K562 (cell line): ENCODE results near the gene WDR18. TPM values are rescaled to one million over a fixed set of nuclear protein-coding genes. Genes with fewer than 3 reads are reported as not detected.

Experiments
- ATAC-seq: fragments of 200-7000 bp; cut with Tn5 transposase; 3 replicates; pipeline ENCODE4 v1.9.1; 2020; ENCODE audit warnings: moderate library complexity
- BruUV-seq: library from RNA; stranded (reverse); fragments of 400-500 nt; replicated peaks from 2 replicates; lab custom pipeline; 2021; lab: Mats Ljungman, UMichigan
- CTCF ChIA-PET: fragments of 300-600 bp; formaldehyde crosslinking; extraction: SDS; loops from one replicate; lab custom pipeline; 2021; ENCODE audit warnings: low intra/inter-chr PET ratio; lab: Yijun Ruan, JAX
- POLR2A ChIA-PET: fragments of 300-600, 350-650 bp; sonication (Branson Sonifier 250); formaldehyde crosslinking; extraction: SDS; loops from one replicate; lab custom pipeline; 2021; ENCODE audit warnings: antibody characterized with exemption, inconsistent platforms; lab: Yijun Ruan, JAX
- DNase-seq, 4 experiments: peaks; one replicate each; pipeline versions ENCODE4 v3.0.0 to v3.0.0-alpha.2; 2011 to 2018; ENCODE audit warnings: low spot score in 3 of 4, mixed read lengths in 3 of 4; ENCODE audit errors: extremely low read depth in 1 of 4
- FAIRE-seq: peaks from 2 replicates; lab custom pipeline; 2011; peaks lifted over from hg19 to GRCh38; lab: Jason Lieb, UNC
- H2AFZ ChIP-seq: 2 replicates; pipeline ENCODE4 v1.6.0; 2011; ENCODE audit warnings: low read depth, low read length, control low read depth, inconsistent platforms
- H3K27ac ChIP-seq: fragments of 200-600 bp; 3 replicates; pipeline ENCODE4 v1.8.0; 2011; ENCODE audit warnings: low read depth, mild to moderate bottlenecking, control low read depth, inconsistent platforms, low read length, moderate library complexity, mixed read lengths; ENCODE audit errors: extremely low read depth
- H3K27me3 ChIP-seq, 2 experiments: fragments of 300-600 bp in 1 of 2; 2 replicates in 1 of 2; 3 replicates in 1 of 2; pipeline versions ENCODE4 v1.6.0 to v1.8.0; 2011; ENCODE audit warnings: inconsistent platforms in 2 of 2, low read length in 2 of 2, mild to moderate bottlenecking in 1 of 2, mixed read lengths in 1 of 2, moderate library complexity in 1 of 2; ENCODE audit not compliant: control insufficient read depth in 2 of 2, insufficient read depth in 2 of 2
- H3K36me3 ChIP-seq: fragments of 300-600 bp; 3 replicates; pipeline ENCODE4 v1.8.0; 2011; ENCODE audit warnings: mild to moderate bottlenecking, low read length, inconsistent platforms; ENCODE audit not compliant: control insufficient read depth, insufficient read depth
- H3K4me1 ChIP-seq, 2 experiments: fragments of 200-600 bp in 1 of 2; replicated peaks in 1 of 2; 2 replicates in 1 of 2; 3 replicates in 1 of 2; pipeline versions ENCODE4 v1.5.1 to v1.8.0; 2011; ENCODE audit warnings: inconsistent platforms in 2 of 2, low read length in 2 of 2, mild to moderate bottlenecking in 1 of 2, mixed read lengths in 1 of 2, moderate library complexity in 1 of 2; ENCODE audit not compliant: control insufficient read depth in 2 of 2, insufficient read depth in 2 of 2
- H3K4me2 ChIP-seq: 2 replicates; pipeline ENCODE4 v1.6.1; 2011; ENCODE audit warnings: low read length, control low read depth, inconsistent platforms, mixed read lengths; ENCODE audit not compliant: insufficient read depth
- H3K4me3 ChIP-seq: fragments of 200-600 bp; sonication (generic), shearing (Covaris generic); 2 replicates; pipeline ENCODE4 v1.5.1; 2016; ENCODE audit warnings: control low read depth, inconsistent platforms
- H3K79me2 ChIP-seq: fragments of 200-600 bp; 3 replicates; pipeline ENCODE4 v1.8.0; 2011; ENCODE audit warnings: low read length, inconsistent platforms; ENCODE audit not compliant: control insufficient read depth, insufficient read depth
- H3K9ac ChIP-seq, 2 experiments: 2 replicates each; pipeline versions ENCODE4 v1.6.0 to v1.6.1; 2011; ENCODE audit warnings: low read depth in 2 of 2, low read length in 2 of 2, control low read depth in 1 of 2, inconsistent platforms in 1 of 2, mild to moderate bottlenecking in 1 of 2, mixed read lengths in 1 of 2; ENCODE audit not compliant: insufficient read depth in 1 of 2
- H3K9me1 ChIP-seq: one replicate; pipeline ENCODE4 v1.6.0; 2011; ENCODE audit warnings: inconsistent platforms, mild to moderate bottlenecking, low read length, moderate library complexity; ENCODE audit not compliant: control insufficient read depth, insufficient read depth
- H3K9me3 ChIP-seq: replicated peaks from 2 replicates; pipeline ENCODE4 v1.5.1; 2011; ENCODE audit warnings: low read depth, low read length, inconsistent platforms; ENCODE audit not compliant: control insufficient read depth, insufficient read depth
- H4K20me1 ChIP-seq: replicated peaks from 2 replicates; pipeline ENCODE4 v1.6.1; 2011; ENCODE audit warnings: low read length, inconsistent platforms, mixed read lengths; ENCODE audit not compliant: control insufficient read depth, insufficient read depth
- C11orf30 ChIP-seq: fragments of 450-650 bp; IDR thresholded peaks from 2 replicates; pipeline ENCODE4 v1.6.1; 2016; ENCODE audit warnings: low read depth, mild to moderate bottlenecking
- CCNT2 ChIP-seq: IDR thresholded peaks from 2 replicates; pipeline ENCODE4 v1.6.1; 2011; ENCODE audit warnings: borderline replicate concordance, low read depth, mild to moderate bottlenecking, moderate library complexity, mixed read lengths, low read length; ENCODE audit not compliant: insufficient read length; ENCODE audit errors: extremely low read depth
- FOXA3 ChIP-seq, 2 experiments: fragments of 450-650 bp in 1 of 2; sonication (generic) in 1 of 2; formaldehyde crosslinking; IDR thresholded peaks in 1 of 2; conservative IDR thresholded peaks in 1 of 2; 2 replicates each; pipeline versions ENCODE4 v1.4.0 to v1.8.0; 2020 to 2022; ENCODE audit warnings: mild to moderate bottlenecking in 2 of 2, missing genetic modification reagents in 1 of 2
- FUS ChIP-seq: fragments of 200-400 bp; formaldehyde crosslinking; optimal IDR thresholded peaks from 2 replicates; pipeline ENCODE3; 2017; ENCODE audit warnings: low read depth, low read length
- PML ChIP-seq: IDR thresholded peaks from 2 replicates; pipeline ENCODE4 v1.6.1; 2012; ENCODE audit warnings: low read length, inconsistent platforms
- SMAD4 ChIP-seq: fragments of 250-450 bp; sonication (Bioruptor Pico); conservative IDR thresholded peaks from 2 replicates; pipeline ENCODE4 v1.8.0; 2021; ENCODE audit warnings: inconsistent platforms, mild to moderate bottlenecking, moderate library complexity
- ZC3H11A ChIP-seq: IDR thresholded peaks from 2 replicates; pipeline ENCODE4 v1.6.1; 2012; ENCODE audit warnings: low read depth, low read length, improper control_type of control experiment
- ZEB2 ChIP-seq: fragments of 450-650 bp; IDR thresholded peaks from 2 replicates; pipeline ENCODE4 v1.6.1; 2016
- ZNF263 ChIP-seq: sonication (generic); formaldehyde crosslinking; IDR thresholded peaks from 2 replicates; pipeline ENCODE4 v1.8.0; 2022; ENCODE audit warnings: mild to moderate bottlenecking, missing genetic modification reagents, borderline replicate concordance
- ZNF444 ChIP-seq: fragments of 250-450 bp; sonication (Bioruptor Pico); IDR thresholded peaks from 2 replicates; pipeline ENCODE4 v1.4.0; 2020; ENCODE audit warnings: mild to moderate bottlenecking, moderate library complexity
- ZNF583 ChIP-seq: fragments of 250-450 bp; sonication (Bioruptor Pico); IDR thresholded peaks from 2 replicates; pipeline ENCODE4 v1.4.0; 2020
- ZNF707 ChIP-seq: fragments of 250-450 bp; sonication (Bioruptor Pico); conservative IDR thresholded peaks from 2 replicates; pipeline ENCODE4 v1.8.0; 2022; ENCODE audit warnings: inconsistent platforms, mild to moderate bottlenecking, moderate library complexity
- ZNF76 ChIP-seq: fragments of 250-450 bp; sonication (Bioruptor Pico); IDR thresholded peaks from 2 replicates; pipeline ENCODE4 v1.4.0; 2020; ENCODE audit warnings: mild to moderate bottlenecking, moderate library complexity, borderline replicate concordance
- WGBS: fragments of 100-300 bp; shearing (Covaris generic); methylation state at CpG from one replicate; pipeline ENCODE4 v1.1.6; 2016; ENCODE audit warnings: low coverage, mixed read lengths; ENCODE audit not compliant: insufficient coverage; ENCODE audit errors: missing lambda C conversion rate; 5-methylcytosine and 5-hydroxymethylcytosine counted together
- in situ Hi-C: fragments of 300-500 bp; cut with MboI; formaldehyde crosslinking; loops from 4 replicates; pipeline ENCODE4 v1.15.0; 2018; ENCODE audit warnings: inconsistent platforms, mixed read lengths
- intact Hi-C: fragments of 100-400 bp; cut with micrococcal nuclease; formaldehyde crosslinking; loops from 2 replicates; pipeline ENCODE4 v1.14.2; 2022
- polyA plus RNA-seq, 8 experiments: library from polyadenylated mRNA; depleted of rRNA in 4 of 8; stranded (reverse) in 5 of 8; unstranded in 3 of 8; fragments of >200 nt; fragmentation: Nextera tagmentation in 2 of 8; fragmentation: Illumina TruSeq in 1 of 8; extraction: Ambion mirVana in 2 of 8; extraction: Trizol in 1 of 8; gene quantifications; 2 replicates each; pipeline versions ENCODE4 v1.2.1 to v1.2.3, GENCODE V29; 2011 to 2014; ENCODE audit warnings: inconsistent platforms in 1 of 8, missing spikeins in 1 of 8
- total RNA-seq, 7 experiments: library from RNA; depleted of rRNA in 6 of 7; stranded (reverse); fragments of >200 nt in 6 of 7; fragmentation: Illumina TruSeq in 2 of 7; extraction: Trizol in 2 of 7; gene quantifications; 2 replicates each; pipeline versions ENCODE4 v1.2.1 to v1.2.3, GENCODE V29; 2011 to 2021; ENCODE audit warnings: low replicate concordance in 1 of 7
- TF ChIP-seq, protein P1 (sequence below): sonication (generic); formaldehyde crosslinking; IDR thresholded peaks from 2 replicates; pipeline ENCODE4 v1.8.0; 2022; ENCODE audit warnings: mild to moderate bottlenecking, missing genetic modification reagents
- TF ChIP-seq, protein P2 (sequence below): fragments of 250-450 bp; sonication (Bioruptor Pico); IDR thresholded peaks from 2 replicates; pipeline ENCODE4 v1.8.0; 2022; ENCODE audit warnings: inconsistent platforms, mild to moderate bottlenecking, moderate library complexity, borderline replicate concordance
- TF ChIP-seq, protein P3 (sequence below): fragments of 450-650 bp; IDR thresholded peaks from 2 replicates; pipeline ENCODE4 v1.6.1; 2016; ENCODE audit warnings: antibody characterized with exemption
- TF ChIP-seq, protein P4 (sequence below), 2 experiments: fragments of 450-650 bp in 1 of 2; sonication (generic) in 1 of 2; formaldehyde crosslinking; conservative IDR thresholded peaks; 2 replicates each; pipeline versions ENCODE4 v1.4.0 to v1.8.1; 2020 to 2022; ENCODE audit warnings: mild to moderate bottlenecking in 1 of 2, missing genetic modification reagents in 1 of 2

WDR18 gene
- total and polyA plus RNA-seq, 9 of the 15 experiments (the other 6 are each of a cell fraction or from before 2014, with no cell fraction given) = 0.65 to 181 (median 30.1) TPM

DNA sequence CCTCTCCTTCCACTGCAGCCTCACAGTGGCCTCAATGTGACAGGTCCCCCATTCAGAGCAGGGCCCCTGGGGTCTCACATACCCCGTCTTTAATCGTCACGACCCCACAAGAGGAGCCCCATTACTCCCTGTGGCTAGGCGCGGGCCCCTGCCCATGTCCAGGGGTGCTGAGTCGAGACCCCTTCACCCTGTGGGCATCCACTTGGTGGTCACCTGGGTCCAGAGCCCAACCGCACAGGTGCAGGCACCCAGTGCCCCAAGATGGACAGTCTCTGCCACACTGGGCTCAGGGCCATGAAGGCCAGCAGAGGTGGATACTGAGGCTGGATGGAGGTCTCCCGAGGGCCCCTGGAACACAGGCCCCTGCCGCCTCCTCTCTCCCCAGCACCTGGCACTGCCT, 33.8 kb downstream of the WDR18 start (continued):
- TF ChIP-seq ZC3H11A (no peak), ZNF583 (CRISPR knock-in tag) (no peak), SMAD4 (CRISPR knock-in tag) (no peak), CCNT2 (no peak), ZNF76 (CRISPR knock-in tag) (no peak), ZNF444 (CRISPR knock-in tag) (no peak), FUS (no peak), PML (0 out of 2 replicates have a peak, but pooled peaks have one; percentile 8)
- TF ChIP-seq, protein P1, sequence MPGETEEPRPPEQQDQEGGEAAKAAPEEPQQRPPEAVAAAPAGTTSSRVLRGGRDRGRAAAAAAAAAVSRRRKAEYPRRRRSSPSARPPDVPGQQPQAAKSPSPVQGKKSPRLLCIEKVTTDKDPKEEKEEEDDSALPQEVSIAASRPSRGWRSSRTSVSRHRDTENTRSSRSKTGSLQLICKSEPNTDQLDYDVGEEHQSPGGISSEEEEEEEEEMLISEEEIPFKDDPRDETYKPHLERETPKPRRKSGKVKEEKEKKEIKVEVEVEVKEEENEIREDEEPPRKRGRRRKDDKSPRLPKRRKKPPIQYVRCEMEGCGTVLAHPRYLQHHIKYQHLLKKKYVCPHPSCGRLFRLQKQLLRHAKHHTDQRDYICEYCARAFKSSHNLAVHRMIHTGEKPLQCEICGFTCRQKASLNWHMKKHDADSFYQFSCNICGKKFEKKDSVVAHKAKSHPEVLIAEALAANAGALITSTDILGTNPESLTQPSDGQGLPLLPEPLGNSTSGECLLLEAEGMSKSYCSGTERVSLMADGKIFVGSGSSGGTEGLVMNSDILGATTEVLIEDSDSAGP (CRISPR knock-in tag) = no peak

DNA sequence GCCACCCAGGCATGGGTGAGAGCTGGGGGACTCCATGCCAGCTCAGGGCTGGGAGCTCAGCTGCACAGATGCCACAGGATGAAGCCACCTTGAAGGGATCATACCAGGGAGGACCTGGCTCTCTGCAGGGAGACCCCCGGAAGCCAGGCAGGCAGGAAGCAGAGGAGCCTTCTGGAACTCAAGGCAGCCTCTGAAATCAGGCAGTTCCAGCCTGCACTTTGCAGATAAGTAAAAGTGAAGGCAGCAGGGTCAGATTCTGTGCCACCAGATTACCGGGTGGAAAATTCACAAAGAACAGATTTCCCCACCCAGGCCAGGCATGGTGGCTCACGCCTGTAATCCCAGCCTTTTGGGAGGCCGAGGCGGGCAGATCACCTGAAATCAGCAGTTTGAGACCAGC, 34.2 kb downstream of the WDR18 start:
- Histone ChIP-seq H4K20me1 (peaks cover 53% of the 10 kb centered on the region), H3K79me2 (peaks cover 76% of the 10 kb centered on the region), H3K27ac (peak overlapping the region; percentile 74; the same call in 2 of the 3 replicates), H3K4me1 (peaks cover 27 to 91% of the 10 kb centered on the region in 2 experiments), H3K4me3 (peak overlapping the region; percentile 28; the same call in 1 of the 2 replicates), H3K4me2 (no peak overlapping the region; the same call in 1 of the 2 replicates), H3K36me3 (peaks cover 62% of the 10 kb centered on the region; the same call in 2 of the 3 replicates), H2AFZ (no peak overlapping the region), H3K27me3 (no peaks in the 10 kb centered on the region), H3K9ac (peak overlapping the region in 1 of 2 experiments; percentile 94; a peak in 3 of 4 replicates), H3K9me3 (no peaks in the 10 kb centered on the region), H3K9me1 (peaks cover 16% of the 10 kb centered on the region)
- BruUV-seq = TSS peak; percentile 41
- POLR2A ChIA-PET = interaction anchor here (0.7 to 1.9 kb wide), 3 partner anchors 11 to 439 kb away, joined by 3 to 14 read pairs (median 6); partner anchors contain the start of gene CIRBP
- CTCF ChIA-PET = no interaction called here
- in situ Hi-C loops (no loop called here), intact Hi-C loops (no loop called here)
- DNase-seq = peak in 2 of 4 experiments; percentile 32 to 66
- 21% methylated on average over 5 of the region's 5 CpGs for WGBS
- ATAC-seq = no peak
- FAIRE-seq = peak; percentile 73
- no peak for TF ChIP-seq ZEB2
- TF ChIP-seq, protein P2, sequence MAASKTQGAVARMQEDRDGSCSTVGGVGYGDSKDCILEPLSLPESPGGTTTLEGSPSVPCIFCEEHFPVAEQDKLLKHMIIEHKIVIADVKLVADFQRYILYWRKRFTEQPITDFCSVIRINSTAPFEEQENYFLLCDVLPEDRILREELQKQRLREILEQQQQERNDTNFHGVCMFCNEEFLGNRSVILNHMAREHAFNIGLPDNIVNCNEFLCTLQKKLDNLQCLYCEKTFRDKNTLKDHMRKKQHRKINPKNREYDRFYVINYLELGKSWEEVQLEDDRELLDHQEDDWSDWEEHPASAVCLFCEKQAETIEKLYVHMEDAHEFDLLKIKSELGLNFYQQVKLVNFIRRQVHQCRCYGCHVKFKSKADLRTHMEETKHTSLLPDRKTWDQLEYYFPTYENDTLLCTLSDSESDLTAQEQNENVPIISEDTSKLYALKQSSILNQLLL (CRISPR knock-in tag) = no peak
- TF ChIP-seq C11orf30 = no peak
- TF ChIP-seq, protein P3, sequence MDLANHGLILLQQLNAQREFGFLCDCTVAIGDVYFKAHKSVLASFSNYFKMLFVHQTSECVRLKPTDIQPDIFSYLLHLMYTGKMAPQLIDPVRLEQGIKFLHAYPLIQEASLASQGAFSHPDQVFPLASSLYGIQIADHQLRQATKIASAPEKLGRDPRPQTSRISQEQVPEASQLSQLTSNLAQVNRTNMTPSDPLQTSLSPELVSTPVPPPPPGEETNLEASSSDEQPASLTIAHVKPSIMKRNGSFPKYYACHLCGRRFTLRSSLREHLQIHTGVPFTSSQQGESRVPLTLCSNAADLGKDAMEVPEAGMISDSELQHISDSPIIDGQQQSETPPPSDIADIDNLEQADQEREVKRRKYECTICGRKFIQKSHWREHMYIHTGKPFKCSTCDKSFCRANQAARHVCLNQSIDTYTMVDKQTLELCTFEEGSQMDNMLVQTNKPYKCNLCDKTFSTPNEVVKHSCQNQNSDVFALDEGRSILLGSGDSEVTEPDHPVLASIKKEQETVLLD = no peak
- no peak for TF ChIP-seq FOXA3 (CRISPR knock-in tag; conservative IDR thresholded peaks at IDR 0.05 in 1 of 2, IDR thresholded peaks at IDR 0.05 in 1 of 2)
- TF ChIP-seq ZNF263 = no peak
- TF ChIP-seq, protein P4, sequence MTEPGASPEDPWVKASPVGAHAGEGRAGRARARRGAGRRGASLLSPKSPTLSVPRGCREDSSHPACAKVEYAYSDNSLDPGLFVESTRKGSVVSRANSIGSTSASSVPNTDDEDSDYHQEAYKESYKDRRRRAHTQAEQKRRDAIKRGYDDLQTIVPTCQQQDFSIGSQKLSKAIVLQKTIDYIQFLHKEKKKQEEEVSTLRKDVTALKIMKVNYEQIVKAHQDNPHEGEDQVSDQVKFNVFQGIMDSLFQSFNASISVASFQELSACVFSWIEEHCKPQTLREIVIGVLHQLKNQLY (CRISPR knock-in tag; conservative IDR thresholded peaks at IDR 0.05) = no peak
- no peak for TF ChIP-seq ZNF707
